HepG2 (cell line): Measurements from ENCODE around the gene XXYLT1. TPM values are rescaled to one million over a fixed set of nuclear protein-coding genes. Genes with fewer than 3 reads are reported as not detected.

Experiments used
- ASH2L ChIP-seq: fragments of 300-600, 200-600 bp; sonication (generic); IDR thresholded peaks from 2 replicates; pipeline ENCODE4 v1.7.0; 2017; ENCODE audit warnings: low read depth, mild to moderate bottlenecking, moderate library complexity, mixed read lengths, low read length; ENCODE audit not compliant: insufficient read length
- FLYWCH1 ChIP-seq: sonication (generic); formaldehyde crosslinking; IDR thresholded peaks from 2 replicates; pipeline ENCODE4 v1.8.1; 2023; ENCODE audit warnings: mild to moderate bottlenecking, missing genetic modification reagents
- NFKB2 ChIP-seq: sonication (generic); formaldehyde crosslinking; IDR thresholded peaks from 2 replicates; pipeline ENCODE4 v1.4.0; 2020; ENCODE audit warnings: missing genetic modification reagents, borderline replicate concordance
- NR2F2 ChIP-seq: IDR thresholded peaks from 2 replicates; pipeline ENCODE4 v1.6.1; 2012; ENCODE audit warnings: low read depth, inconsistent platforms, borderline replicate concordance
- RARG ChIP-seq: sonication (generic); formaldehyde crosslinking; IDR thresholded peaks from 2 replicates; pipeline ENCODE4 v1.4.0; 2020; ENCODE audit warnings: low read depth, mild to moderate bottlenecking, missing genetic modification reagents
- RBFOX2 ChIP-seq: fragments of 200-400 bp; formaldehyde crosslinking; IDR thresholded peaks from 2 replicates; pipeline ENCODE4 v1.6.1; 2017; ENCODE audit warnings: low read depth, mild to moderate bottlenecking, low read length
- SOX5 ChIP-seq: IDR thresholded peaks from 2 replicates; pipeline ENCODE4 v1.6.1; 2016; ENCODE audit warnings: borderline replicate concordance
- ZNF24 ChIP-seq: fragments of 450-650 bp; IDR thresholded peaks from 2 replicates; pipeline ENCODE4 v1.6.1; 2017; ENCODE audit warnings: antibody characterized with exemption, mild to moderate bottlenecking
- ZNF30 ChIP-seq: sonication (generic); formaldehyde crosslinking; IDR thresholded peaks from 2 replicates; pipeline ENCODE4 v1.5.0; 2020; ENCODE audit warnings: mild to moderate bottlenecking, missing genetic modification reagents
- ZNF34 ChIP-seq: sonication (generic); formaldehyde crosslinking; IDR thresholded peaks from 2 replicates; pipeline ENCODE4 v1.4.0; 2020; ENCODE audit warnings: mild to moderate bottlenecking, missing genetic modification reagents, borderline replicate concordance
- ZNF431 ChIP-seq: sonication (generic); formaldehyde crosslinking; IDR thresholded peaks from 2 replicates; pipeline ENCODE4 v1.9.0; 2022; ENCODE audit warnings: missing genetic modification reagents, low read depth, mild to moderate bottlenecking, borderline replicate concordance
- ZNF704 ChIP-seq: sonication (generic); formaldehyde crosslinking; IDR thresholded peaks from 2 replicates; pipeline ENCODE4 v1.8.1; 2023; ENCODE audit warnings: mild to moderate bottlenecking, inconsistent platforms, moderate library complexity, missing genetic modification reagents, borderline replicate concordance
- ZNF850 ChIP-seq: sonication (generic); formaldehyde crosslinking; conservative IDR thresholded peaks from 2 replicates; pipeline ENCODE4 v1.9.0; 2021; ENCODE audit warnings: mild to moderate bottlenecking, missing genetic modification reagents
- polyA plus RNA-seq, 8 experiments: library from polyadenylated mRNA; depleted of rRNA in 3 of 8; stranded (reverse) in 7 of 8; unstranded in 1 of 8; fragments of >200 nt; fragmentation: Illumina TruSeq in 4 of 8; extraction: Trizol in 4 of 8; gene quantifications; 2 replicates each; pipeline versions ENCODE4 v1.2.1 to v1.2.3, GENCODE V29; 2011 to 2016; ENCODE audit warnings: low read depth in 4 of 8, missing spikeins in 1 of 8, mixed read lengths in 1 of 8; ENCODE audit not compliant: insufficient read depth in 1 of 8
- total RNA-seq, 5 experiments: library from RNA; depleted of rRNA; stranded (reverse); fragments of >200 nt; fragmentation: Illumina TruSeq; extraction: Trizol; gene quantifications; 2 replicates each; pipeline ENCODE4 v1.2.3, GENCODE V29; 2016; ENCODE audit warnings: low read depth in 1 of 5
- TF ChIP-seq, protein P1 (sequence below), 2 experiments: fragments of 450-650 bp in 1 of 2; sonication (generic) in 1 of 2; formaldehyde crosslinking in 1 of 2; IDR thresholded peaks; 2 replicates each; pipeline versions ENCODE4 v1.6.1 to v1.8.0; 2016 to 2022; ENCODE audit warnings: antibody characterized with exemption in 1 of 2, mild to moderate bottlenecking in 1 of 2, missing genetic modification reagents in 1 of 2
- TF ChIP-seq, protein P2 (sequence below): sonication (generic); formaldehyde crosslinking; conservative IDR thresholded peaks from 2 replicates; pipeline ENCODE4 v1.8.0; 2022; ENCODE audit warnings: low read depth, missing genetic modification reagents
- TF ChIP-seq, protein P3 (sequence below): IDR thresholded peaks from 2 replicates; pipeline ENCODE4 v1.6.1; 2018; ENCODE audit warnings: missing genetic modification reagents, mild to moderate bottlenecking, missing compliant biosample characterization

The XXYLT1 gene
- total and polyA plus RNA-seq, 2 of the 13 experiments (the other 11 are each of a cell fraction or from before 2014, with no cell fraction given), result 17.7 to 19.0 TPM

DNA sequence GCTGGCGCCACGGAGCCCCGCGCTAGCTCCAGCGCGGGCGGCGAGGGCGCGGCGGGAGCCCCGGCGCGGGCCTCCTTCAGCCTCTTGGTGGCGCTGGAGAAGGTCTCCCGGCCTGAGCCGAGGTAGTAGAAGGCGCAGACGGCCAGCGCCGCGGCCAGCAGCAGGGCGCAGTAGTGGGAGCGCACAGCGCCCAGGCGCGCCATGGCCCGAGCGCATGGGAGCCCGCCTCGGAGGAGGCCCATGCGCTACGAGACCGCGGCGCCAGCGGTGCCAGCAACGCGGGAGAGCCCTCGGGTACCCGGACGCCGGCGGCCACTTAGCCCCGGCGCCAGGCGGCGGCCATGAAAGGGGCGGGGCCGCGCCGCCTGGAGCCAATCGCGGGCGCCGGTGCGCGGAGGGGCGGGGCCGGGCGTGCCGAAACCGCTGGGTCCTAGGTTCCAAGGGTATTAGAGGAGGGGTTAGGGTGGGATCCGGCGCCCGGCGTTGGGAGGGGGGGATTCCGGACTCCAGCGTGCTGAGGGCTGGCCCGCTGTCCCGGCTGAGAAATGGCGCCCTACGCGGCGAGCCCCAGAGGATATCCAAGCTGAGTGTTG lies at the start of gene XXYLT1 (continued):
- TF ChIP-seq, protein P1, sequence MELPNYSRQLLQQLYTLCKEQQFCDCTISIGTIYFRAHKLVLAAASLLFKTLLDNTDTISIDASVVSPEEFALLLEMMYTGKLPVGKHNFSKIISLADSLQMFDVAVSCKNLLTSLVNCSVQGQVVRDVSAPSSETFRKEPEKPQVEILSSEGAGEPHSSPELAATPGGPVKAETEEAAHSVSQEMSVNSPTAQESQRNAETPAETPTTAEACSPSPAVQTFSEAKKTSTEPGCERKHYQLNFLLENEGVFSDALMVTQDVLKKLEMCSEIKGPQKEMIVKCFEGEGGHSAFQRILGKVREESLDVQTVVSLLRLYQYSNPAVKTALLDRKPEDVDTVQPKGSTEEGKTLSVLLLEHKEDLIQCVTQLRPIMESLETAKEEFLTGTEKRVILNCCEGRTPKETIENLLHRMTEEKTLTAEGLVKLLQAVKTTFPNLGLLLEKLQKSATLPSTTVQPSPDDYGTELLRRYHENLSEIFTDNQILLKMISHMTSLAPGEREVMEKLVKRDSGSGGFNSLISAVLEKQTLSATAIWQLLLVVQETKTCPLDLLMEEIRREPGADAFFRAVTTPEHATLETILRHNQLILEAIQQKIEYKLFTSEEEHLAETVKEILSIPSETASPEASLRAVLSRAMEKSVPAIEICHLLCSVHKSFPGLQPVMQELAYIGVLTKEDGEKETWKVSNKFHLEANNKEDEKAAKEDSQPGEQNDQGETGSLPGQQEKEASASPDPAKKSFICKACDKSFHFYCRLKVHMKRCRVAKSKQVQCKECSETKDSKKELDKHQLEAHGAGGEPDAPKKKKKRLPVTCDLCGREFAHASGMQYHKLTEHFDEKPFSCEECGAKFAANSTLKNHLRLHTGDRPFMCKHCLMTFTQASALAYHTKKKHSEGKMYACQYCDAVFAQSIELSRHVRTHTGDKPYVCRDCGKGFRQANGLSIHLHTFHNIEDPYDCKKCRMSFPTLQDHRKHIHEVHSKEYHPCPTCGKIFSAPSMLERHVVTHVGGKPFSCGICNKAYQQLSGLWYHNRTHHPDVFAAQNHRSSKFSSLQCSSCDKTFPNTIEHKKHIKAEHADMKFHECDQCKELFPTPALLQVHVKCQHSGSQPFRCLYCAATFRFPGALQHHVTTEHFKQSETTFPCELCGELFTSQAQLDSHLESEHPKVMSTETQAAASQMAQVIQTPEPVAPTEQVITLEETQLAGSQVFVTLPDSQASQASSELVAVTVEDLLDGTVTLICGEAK (IDR thresholded peaks at IDR 0.05), result no peak
- TF ChIP-seq, protein P1 (CRISPR knock-in tag; IDR thresholded peaks at IDR 0.05), result 0 out of 2 replicates have a peak, but pooled peaks have one; percentile 8
- TF ChIP-seq ZNF850 (0 out of 2 replicates have a peak, but pooled peaks have one; percentile 49), SOX5 (CRISPR knock-in tag) (no peak), ZNF34 (CRISPR knock-in tag) (0 out of 2 replicates have a peak, but pooled peaks have one; percentile 68), NR2F2 (no peak), ZNF431 (CRISPR knock-in tag) (no peak), ASH2L (peak; percentile 94), ZNF24 (0 out of 2 replicates have a peak, but pooled peaks have one; percentile 21), NFKB2 (no peak; the same call in 1 of the 2 replicates), FLYWCH1 (CRISPR knock-in tag) (no peak), ZNF704 (no peak), RARG (CRISPR knock-in tag) (no peak), ZNF30 (CRISPR knock-in tag) (no peak), RBFOX2 (peak; percentile 88)
- TF ChIP-seq, protein P2, sequence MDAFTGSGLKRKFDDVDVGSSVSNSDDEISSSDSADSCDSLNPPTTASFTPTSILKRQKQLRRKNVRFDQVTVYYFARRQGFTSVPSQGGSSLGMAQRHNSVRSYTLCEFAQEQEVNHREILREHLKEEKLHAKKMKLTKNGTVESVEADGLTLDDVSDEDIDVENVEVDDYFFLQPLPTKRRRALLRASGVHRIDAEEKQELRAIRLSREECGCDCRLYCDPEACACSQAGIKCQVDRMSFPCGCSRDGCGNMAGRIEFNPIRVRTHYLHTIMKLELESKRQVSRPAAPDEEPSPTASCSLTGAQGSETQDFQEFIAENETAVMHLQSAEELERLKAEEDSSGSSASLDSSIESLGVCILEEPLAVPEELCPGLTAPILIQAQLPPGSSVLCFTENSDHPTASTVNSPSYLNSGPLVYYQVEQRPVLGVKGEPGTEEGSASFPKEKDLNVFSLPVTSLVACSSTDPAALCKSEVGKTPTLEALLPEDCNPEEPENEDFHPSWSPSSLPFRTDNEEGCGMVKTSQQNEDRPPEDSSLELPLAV, result no peak
- TF ChIP-seq, protein P3, sequence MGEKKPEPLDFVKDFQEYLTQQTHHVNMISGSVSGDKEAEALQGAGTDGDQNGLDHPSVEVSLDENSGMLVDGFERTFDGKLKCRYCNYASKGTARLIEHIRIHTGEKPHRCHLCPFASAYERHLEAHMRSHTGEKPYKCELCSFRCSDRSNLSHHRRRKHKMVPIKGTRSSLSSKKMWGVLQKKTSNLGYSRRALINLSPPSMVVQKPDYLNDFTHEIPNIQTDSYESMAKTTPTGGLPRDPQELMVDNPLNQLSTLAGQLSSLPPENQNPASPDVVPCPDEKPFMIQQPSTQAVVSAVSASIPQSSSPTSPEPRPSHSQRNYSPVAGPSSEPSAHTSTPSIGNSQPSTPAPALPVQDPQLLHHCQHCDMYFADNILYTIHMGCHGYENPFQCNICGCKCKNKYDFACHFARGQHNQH (CRISPR knock-in tag), result peak; percentile 45; the same call in 1 of the 2 replicates
